NCI-H526 (cell line): ENCODE results near the gene ARHGAP12.

Experiments
- DNase-seq, 2 experiments: peaks; one replicate each; lab custom pipeline; 2025; lab: John Stamatoyannopoulos, UW

Gene ARHGAP12

DNA sequence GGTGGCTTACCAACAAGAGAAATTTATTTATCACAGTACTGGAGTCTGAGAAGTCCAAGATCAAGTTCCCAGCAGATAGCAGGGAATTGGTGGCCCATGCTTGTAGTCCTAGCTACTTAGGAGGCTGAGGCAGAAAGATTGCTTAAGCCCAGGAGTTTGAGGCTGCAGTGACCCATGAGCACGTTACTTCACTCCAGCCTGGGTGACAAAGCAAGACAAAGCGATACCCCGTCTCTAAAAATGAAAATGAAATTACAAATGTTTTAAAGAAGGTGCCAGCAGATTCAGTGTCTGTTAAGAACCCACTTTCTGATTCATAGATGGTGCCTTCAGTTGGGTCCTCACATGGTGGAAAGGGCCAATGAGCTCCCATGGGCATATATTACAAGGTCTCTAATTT, 20.6 kb upstream of the ARHGAP12 start:
- DNase-seq = no peak

DNA sequence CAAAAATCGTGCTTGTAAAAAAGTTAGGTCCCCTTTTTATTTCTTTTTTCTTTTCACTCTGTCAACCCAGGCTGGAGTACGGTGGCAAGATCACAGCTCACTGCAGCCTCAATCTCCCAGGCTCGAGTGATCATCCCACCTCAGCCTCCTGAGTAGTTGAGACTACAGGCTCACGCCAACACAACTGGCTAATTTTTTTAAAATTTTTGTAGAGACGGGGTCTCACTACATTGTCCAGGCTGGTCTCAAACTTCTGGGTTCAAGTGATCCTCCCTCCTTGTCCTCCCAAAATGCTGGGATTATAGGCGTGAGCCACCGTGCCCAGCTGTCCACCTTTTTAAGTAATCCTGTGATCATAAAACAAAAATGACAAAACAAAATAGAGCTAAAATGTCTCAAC, 19.4 kb upstream of the ARHGAP12 start:
- no peak for DNase-seq

DNA sequence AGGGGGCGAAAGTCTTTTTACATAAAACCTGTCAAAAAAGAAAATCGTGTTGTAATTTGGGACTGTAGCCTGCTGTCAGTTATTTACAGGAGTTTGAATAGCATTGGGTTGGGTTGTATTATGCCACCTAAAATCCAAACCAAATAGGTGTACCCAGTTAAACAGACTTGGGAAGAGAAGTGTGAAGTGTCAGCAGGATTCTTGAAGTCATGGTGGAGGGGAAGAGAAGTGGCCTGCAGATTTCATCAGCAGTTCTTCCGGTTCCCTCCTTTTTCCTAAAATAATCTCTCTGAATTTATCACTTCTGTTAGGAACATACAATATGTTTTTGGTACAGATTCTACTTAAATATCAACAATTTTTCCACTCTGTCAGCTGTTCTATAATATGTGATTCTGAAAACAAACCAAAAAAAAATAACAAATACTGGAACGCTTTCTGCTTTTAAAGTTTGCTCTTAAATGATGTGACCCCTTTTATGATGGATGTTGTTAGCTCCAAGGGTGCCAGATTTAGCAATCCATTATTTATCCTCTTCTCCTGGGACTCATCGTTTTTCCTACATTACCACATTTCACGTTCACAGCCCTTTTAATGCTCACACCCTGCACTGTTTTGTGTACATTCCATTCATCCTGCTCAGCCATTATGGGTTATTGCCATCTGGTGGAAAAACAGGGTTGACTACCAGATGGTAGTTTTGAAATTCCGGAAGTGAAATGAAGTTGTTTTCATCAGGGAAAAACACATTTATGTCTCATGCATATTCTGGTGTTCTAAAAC, 18.7 kb upstream of the ARHGAP12 start:
- peak; percentile 7 to 56 for DNase-seq

DNA sequence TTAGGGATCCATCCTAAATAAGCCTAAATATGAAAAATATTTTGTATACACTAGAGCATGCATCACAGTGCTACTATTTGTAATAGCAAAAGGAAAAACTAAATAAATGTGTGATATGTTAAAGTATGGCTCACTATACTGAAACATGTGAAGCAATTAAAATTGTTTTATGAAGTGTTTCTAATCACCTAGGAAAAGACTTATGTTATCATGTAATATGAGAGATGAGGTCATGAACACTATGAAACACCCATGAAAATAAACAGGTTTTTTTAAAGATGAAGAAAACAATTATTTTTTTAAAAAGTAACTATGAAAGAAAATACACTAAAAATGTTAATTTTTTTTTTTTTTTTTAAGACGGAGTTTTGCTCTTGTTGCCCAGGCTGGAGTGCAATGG, 16.8 kb upstream of the ARHGAP12 start:
- no peak for DNase-seq

DNA sequence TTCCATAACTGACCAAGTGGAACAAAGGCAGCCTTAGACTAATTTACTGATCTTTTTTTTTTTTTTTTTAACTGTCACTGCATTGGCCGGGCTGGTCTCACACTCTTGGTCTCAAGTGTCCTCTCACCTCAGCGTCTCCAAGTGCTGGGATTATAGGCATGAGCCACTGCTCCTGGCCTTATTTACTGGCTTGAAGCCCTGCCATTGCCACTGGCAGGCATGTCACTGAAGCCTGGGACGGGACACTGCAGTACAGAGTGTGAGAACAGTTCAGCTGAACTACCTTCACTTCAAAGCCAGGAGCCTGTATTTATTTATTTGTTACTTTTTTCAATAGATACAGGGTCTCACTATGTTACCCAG, 15.4 kb upstream of the ARHGAP12 start:
- DNase-seq = no peak

DNA sequence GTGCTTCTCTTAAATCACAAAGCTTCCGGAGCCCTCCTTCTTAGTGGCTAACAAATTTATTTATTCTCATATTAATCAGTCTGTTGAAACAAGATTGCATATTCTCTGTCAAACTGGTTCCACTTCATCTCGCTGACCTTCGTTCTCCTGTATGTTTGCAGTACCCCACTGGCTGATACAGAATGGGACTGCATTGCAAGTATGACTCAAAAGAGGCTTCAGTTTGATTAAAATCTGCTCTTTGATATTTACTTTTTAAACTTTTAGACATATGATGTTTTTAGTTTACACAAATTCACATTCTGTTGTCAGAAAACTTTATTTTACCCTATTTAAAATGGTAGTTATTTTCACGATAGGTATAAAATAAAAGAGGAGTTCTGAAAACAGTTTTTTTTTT, 14.3 kb upstream of the ARHGAP12 start:
- DNase-seq = no peak

DNA sequence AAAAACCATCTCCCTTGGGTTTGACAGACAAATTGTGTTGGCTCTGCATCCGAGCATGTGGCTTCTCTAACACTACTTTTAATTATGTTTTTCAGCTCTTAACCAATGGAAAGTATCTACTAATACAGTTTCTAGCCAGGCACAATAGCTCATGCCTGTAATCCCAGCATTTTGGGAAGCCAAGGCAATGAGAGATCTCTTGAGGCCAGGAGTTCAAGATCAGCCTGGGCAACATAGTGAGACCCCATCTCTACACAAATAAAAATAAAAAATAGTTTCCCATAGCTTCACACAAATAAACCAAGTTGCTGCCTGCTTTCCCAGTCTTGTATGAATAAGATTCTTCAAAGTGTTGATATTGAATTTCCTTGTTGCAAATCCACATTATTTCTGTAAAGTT, 13.8 kb upstream of the ARHGAP12 start:
- DNase-seq = no peak

DNA sequence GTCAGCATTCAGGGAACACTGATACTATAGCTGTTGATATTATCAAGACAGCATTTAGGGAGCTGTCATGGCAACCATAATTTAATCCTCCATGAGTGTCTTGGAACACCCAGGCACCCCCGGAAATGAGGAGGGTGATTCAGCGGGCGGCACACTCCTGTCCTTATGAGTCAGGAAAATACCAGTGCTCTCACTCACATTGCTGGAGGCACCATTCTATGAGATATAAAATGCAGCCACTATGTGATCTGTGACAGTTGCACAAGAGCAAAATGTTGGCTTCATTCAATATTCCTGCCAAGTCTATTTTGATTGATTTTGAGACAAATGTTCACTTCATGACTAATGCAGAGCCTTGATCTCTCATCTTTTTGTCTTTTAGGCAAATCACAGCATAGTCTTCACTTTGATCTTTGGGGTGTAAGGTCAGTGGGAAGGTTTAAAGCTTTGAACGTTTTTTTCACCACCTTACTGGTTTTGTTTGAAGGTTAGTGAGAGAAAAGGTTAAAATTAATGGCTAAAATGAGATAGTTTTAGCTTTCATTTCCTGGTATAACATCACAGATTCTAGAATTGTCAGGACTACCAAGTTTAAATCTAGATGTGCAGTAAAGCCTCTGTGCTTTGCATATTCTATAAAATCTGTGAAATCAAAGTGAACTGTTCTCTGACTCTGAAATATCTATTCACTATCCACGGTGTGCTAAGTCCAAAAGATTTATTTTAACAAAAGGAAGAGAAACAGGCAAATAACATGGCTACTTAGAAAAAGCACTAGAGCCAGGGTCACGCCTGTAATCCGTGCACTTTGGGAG, 12.4 kb upstream of the ARHGAP12 start:
- peak in 1 of 2 experiments; percentile 7 for DNase-seq

DNA sequence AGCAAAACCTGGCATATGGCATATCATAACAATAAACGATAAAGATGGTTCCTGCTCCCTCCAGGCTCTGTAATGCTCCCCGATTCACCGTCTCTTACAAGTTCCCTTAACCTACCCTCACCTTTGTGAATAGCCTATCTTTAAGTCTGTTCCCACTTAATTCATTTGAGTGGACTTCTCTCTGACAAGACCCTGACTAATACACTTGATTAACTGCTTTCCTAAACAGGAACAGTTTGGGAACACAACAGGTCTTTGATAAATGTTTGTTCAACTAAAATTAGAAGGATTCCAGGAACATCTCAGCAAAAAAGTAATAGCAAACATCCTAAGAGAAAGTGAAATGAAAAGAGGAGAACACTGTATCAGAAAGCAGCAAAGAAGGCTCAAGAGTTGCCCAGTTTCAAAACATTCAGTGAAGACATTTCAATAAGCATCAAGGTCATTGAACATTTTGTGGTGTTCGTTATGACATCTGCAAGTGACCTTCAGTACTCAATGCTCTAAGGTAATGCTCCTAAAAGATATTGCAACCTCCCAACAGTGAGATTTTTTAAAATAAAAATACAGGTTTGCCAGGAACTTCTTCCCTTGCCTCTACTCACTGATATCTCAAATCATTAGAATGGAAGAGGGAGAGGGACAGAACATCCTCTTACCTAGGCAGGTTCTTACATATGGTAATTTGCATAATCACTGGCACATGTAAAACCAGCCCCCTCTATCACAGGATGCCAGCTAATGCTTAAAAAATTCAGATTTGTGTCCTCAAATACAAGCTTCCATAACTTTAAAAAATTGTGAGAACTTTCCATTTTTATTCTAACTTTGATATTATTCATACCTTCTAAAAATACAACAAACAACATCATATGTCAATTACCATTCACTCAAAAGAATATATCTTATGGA, 11.4 kb upstream of the ARHGAP12 start:
- DNase-seq = peak; percentile 36 to 58

DNA sequence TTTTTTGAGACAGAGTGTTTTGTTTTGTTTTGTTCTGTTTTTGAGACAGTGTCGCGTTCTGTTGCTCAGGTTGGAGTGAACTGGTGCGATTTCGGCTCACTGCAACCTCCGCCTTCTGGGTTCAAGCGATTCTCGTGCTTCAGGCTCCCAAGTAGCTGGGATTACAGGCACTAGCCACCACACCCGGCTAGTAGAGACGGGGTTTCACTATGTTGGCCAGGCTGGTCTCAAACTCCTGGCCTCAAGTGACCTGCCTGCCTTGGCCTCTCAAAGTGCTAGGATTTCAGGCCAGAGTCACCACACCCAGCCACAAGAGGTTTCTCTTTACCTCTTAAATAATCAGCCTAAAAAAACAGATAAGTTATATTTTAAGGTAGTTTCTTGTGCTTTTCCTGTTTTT, 8.7 kb upstream of the ARHGAP12 start:
- DNase-seq = no peak

DNA sequence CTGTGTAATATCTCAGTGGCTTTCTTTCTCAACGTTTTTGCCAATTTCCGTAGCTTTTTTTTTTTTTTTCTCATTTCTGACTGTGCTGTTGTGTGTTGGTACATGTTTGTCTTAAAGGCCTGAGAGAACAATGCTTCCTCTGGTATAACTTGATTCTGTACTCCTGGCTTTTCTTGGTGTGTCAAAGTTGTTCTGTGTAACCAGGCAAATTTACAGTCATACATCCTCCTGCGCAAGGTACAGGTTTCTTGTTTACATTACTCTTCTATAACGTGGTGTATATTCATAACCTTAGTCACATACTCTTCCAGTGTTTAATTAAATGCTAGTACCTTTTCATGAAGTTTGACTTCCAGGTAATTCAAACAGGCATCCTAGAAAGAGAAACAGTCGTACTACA, 8.3 kb upstream of the ARHGAP12 start:
- DNase-seq = peak; percentile 8 to 20

DNA sequence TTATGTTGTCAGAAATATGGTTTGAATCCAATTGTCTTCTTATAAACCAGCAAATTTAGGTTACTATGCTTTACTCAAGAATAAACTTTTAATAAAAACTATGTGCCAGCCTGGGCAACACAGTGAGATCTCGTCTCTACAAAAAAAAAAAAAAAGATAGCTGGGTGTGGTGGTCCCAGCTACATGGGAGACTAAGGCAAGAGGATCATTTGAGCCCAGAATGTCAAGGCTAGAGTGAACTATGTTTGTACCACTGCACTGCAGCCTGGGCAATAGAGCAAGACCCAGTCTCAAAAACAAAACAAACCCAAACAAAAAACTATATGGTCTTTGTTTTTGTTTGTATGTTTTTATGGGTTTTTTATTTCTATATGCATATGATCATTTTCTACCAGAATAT, 7.5 kb upstream of the ARHGAP12 start:
- DNase-seq = no peak

DNA sequence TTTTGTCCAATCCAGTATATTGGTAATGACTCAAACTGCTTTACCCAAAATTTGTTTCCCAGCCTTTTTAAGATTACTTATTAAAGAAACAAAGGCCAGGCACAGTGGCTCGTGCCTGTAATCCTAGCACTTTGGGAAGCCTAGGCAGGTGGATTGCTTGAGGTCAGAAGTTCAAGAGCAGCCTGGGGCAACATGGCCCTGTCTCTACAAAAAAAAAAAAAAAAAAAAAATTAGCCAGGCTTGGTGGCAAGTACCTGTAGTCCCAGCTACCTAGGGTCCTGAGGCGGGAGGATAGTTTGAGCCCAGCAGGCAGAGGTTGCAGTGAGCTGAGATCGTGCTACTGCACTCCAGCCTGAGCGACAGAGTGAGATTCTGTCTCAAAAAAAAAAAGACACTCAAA, 7.0 kb upstream of the ARHGAP12 start:
- no peak for DNase-seq

DNA sequence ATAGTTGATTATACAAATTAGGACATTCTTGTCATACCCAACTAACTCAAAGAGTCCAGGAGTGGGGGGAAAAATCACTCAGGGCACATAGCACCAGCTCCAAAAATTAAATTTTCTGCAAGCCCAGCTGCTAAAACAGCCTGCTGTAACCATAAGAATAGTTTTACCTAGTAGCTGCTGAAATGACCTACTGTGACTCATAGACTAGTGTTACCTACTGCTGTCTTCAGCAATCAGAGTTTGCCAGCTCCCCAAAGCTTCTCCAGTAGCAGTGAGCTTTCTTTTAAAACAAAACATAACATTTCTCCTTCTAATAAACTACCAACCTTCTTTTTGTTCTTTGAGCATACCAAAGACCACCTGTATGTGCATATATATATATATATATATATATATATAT, 4.2 kb upstream of the ARHGAP12 start:
- DNase-seq = no peak

DNA sequence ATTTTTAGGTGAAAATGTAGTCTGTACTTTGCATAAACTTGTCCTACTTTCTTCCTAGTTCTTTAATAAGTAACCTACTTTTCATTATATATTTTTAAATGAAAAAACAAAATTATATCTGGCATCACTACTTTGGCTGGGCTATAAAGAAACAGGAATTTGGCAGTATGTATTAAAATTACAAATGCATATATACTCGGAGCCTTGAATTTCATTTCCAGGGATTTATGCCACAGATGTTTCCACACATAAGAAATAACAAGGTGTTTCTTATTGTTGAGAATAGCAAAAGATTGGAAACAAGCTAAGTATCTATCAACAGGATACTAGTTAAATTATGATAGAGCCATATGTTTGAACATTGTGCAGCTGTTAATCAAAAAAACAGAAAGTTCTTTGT, 2.2 kb upstream of the ARHGAP12 start:
- no peak for DNase-seq

DNA sequence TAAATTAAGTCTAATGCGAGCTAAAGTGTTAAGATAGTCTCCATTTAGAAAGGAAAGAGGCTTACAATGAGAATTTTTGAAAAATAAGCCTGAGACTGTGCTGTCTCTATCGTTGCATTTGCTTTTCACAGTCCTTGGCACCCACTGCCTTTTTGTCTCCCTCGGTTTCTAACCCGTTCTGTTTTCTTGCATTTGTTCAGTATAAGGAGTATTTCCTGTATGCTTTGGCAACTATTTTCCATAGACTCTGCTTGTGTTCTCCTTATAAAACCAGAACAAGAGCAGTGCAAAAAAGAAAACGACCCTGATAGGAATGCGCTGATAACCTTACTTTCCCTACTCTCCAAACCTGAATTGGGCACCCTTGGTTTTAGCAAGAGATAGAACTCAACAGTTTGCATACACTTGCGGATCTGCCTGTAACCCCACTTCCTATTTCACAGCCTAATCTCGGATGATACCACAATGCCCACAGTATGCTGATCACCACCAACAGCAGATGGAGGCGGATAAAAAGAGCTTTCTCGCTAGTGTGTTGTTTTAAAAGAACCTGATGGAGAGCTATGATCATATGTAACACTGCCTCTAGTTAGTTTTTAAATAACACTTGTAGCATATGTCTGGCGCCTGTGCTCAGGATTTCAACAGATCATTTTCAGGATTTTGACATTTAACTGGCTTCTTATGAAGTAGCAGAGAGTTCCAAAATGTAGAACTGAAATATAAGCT, 1.6 kb upstream of the ARHGAP12 start:
- DNase-seq = peak in 1 of 2 experiments; percentile 20

DNA sequence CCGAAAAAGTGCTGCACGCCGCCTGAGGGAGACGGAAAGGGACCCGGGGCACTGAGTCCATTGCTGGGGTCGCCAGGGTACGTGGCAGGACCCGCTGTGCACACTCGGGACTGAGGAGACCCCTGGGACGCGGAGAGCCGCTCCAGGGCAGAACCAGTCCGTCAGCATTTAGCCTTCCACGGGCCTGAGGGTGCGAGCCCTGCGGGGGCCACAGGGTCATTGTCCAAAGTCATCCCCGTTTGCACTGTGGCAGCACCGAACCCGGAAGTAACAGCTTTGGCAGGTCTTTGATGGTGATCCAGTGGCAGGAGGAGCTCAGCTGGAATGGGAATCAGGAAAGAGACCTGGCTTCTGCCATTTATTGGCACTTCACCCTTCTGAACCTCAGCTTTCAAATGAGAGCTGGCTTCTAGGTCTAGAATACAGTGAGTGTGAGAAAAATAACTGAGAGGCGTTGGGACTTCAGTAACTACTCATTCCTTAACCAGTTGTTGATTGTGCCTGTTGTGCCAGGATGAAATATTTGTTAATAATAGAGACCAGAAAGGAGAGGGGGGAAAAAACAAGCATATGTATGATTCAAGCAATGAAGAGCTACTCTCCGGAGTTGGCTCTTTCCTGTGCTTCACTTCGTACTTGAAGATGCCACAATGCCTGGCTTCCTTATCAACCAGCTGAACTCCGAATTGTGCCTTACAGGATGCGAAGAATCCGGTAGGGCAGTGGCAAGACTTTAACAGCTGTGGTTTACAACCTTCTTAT, 811 bp upstream of the ARHGAP12 start:
- peak; percentile 4 to 47 for DNase-seq

DNA sequence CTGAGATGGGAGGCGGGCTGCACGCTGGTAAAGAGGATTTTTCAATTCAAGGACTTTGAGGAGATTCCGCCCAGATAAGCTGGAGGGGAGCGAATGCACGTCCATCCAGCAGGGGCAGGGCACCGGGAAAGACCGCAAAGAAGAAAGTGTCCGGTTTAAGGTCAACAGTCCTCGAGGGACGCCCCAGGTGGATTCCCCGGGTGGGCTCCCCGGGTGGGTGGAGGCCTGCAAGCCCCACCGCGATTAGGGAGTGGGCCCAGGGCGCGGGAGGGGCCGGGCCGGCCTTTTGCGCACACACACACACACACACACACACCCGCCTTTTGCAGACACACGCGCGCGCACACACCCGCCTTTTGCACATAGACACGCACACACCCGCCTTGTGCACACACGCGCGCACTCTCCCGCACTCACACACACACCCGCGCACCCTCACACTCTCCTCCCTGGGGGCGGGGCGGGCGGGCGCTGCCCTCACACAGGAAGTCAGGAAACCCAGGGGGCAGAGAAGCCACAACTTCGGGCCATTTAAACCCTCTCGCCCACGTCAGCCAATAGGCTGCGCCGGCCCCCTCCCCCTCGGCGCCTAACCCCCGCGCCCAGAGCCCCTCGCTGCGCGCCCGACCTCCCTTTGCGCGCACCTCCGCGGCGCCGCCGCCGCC, 615 bp downstream of the ARHGAP12 start:
- DNase-seq = peak in 1 of 2 experiments; percentile 70

DNA sequence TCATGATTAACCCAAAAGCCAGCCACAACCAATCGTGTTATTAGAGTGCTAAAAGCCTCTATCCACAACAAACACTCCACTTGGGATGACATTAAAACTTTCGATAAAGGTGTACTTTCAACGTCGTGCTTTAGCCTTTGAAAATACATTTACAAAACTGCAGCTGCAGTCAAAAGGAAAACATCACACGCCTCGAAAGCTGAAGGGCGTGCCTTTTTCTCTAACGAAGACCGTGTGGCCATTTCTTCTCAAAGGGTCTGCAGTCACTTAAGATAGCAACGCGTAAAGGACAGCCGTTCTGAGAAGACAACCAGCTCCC, 1.1 kb downstream of the ARHGAP12 start:
- no peak for DNase-seq

DNA sequence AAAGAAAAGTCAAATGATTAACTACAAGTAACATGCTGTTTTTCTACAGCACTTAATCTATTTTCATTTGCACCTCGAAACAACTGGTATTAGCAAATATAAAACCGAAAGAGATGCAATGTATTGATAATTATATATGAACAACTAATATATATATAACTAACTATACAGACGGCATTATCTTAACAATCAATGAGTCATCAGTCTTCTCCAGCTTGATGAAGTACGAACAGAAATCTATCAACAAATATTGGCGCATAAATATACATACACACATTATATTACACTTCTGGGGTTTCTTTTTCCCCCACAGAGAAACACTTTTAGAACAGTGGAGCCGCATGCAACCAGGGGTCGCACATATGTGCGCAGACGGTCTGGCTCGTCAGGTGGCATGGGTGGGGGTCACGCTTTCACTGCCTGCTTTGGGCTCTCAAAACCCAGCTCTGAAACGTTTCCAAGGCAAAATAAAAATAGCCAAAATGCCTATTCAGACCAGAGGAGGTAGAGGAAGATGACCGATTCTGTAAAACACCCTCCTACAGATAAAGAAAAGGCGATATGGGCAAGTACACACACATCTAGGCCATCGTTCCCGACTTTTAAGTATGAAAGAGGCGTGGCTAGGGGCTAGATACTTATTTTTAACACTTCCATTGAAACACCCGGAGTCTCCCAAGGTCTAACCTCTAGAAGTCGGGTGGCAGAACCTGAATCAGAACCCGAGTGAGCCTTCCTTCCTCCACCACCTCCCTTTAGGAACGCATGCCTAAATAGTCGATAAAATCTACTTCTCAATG, 1.7 kb downstream of the ARHGAP12 start:
- peak in 1 of 2 experiments; percentile 27 for DNase-seq
